Endodermal cell (in vitro differentiated cells): ENCODE measurements around the gene PLEKHG3. TPM values are rescaled to one million over a fixed set of nuclear protein-coding genes. Genes with fewer than 3 reads are reported as not detected.

ENCODE experiments used
- DNase-seq: peaks from one replicate; pipeline ENCODE4 v3.0.0-alpha.2; 2017
- H3K27ac ChIP-seq: 2 replicates; pipeline ENCODE4 v1.5.1; 2013; ENCODE audit warnings: mild to moderate bottlenecking, low read depth, low read length, moderate library complexity
- H3K27me3 ChIP-seq: 2 replicates; pipeline ENCODE4 v1.6.1; 2013; ENCODE audit warnings: mild to moderate bottlenecking, low read length, moderate library complexity; ENCODE audit not compliant: insufficient read depth, control insufficient read depth, poor library complexity, severe bottlenecking
- H3K36me3 ChIP-seq: 2 replicates; pipeline ENCODE4 v1.7.0; 2013; ENCODE audit warnings: mild to moderate bottlenecking, low read length, moderate library complexity; ENCODE audit not compliant: control insufficient read depth, insufficient read depth
- H3K4me1 ChIP-seq: one replicate; pipeline ENCODE4 v1.7.0; 2013; ENCODE audit warnings: low read length; ENCODE audit not compliant: control insufficient read depth, insufficient read depth
- H3K4me3 ChIP-seq: 2 replicates; pipeline ENCODE4 v1.5.1; 2013; ENCODE audit warnings: mild to moderate bottlenecking, low read length, moderate library complexity
- H3K9ac ChIP-seq: 2 replicates; pipeline ENCODE4 v1.6.1; 2013; ENCODE audit warnings: mild to moderate bottlenecking, low read length, moderate library complexity; ENCODE audit not compliant: poor library complexity, severe bottlenecking; ENCODE audit errors: extremely low read depth
- H3K9me3 ChIP-seq: 2 replicates; pipeline ENCODE4 v1.6.1; 2013; ENCODE audit warnings: mild to moderate bottlenecking, low read length, moderate library complexity; ENCODE audit not compliant: control insufficient read depth
- H3K27ac Mint-ChIP-seq: 2 replicates; pipeline ENCODE4 v1.8.0; 2020; ENCODE audit warnings: mixed read lengths
- H3K27me3 Mint-ChIP-seq: 2 replicates; pipeline ENCODE4 v1.8.0; 2021; ENCODE audit warnings: mild to moderate bottlenecking, mixed read lengths; ENCODE audit not compliant: insufficient read depth
- H3K36me3 Mint-ChIP-seq: 2 replicates; pipeline ENCODE4 v1.8.0; 2020; ENCODE audit warnings: low read depth, mixed read lengths
- H3K4me1 Mint-ChIP-seq: 2 replicates; pipeline ENCODE4 v1.8.0; 2020; ENCODE audit warnings: mixed read lengths
- H3K4me3 Mint-ChIP-seq: 2 replicates; pipeline ENCODE4 v1.8.0; 2020; ENCODE audit warnings: mild to moderate bottlenecking, moderate library complexity, mixed read lengths
- H3K9me3 Mint-ChIP-seq: 2 replicates; pipeline ENCODE4 v1.8.0; 2020; ENCODE audit warnings: mild to moderate bottlenecking, mixed read lengths
- CTCF ChIP-seq: fragments of 200-600 bp; sonication (generic); conservative IDR thresholded peaks from 2 replicates; pipeline ENCODE4 v1.5.0; 2021; ENCODE audit warnings: antibody characterized with exemption, mild to moderate bottlenecking
- WGBS, 2 experiments: methylation state at CpG; one replicate each; pipeline versions ENCODE4 v1.1.5 to v1.1.7; 2013; ENCODE audit warnings: missing lambda C conversion rate in 2 of 2, mixed read lengths in 1 of 2; ENCODE audit not compliant: insufficient coverage in 1 of 2, insufficient read length in 1 of 2; 5-methylcytosine and 5-hydroxymethylcytosine counted together
- total RNA-seq, 2 donors: library from RNA; stranded (reverse); fragmentation: NEBNext Ultra II Directional in 1 of 2; extraction: Animal tissue kit (Norgen Biotek cat#: 25700) in 1 of 2; gene quantifications; 2 replicates in 1 of 2; 3 replicates in 1 of 2; pipeline ENCODE4 v1.2.1, GENCODE V29; 2021

PLEKHG3 gene
- total RNA-seq, 2 donors from 2014 or later = 31.7 to 52.6 TPM

GRCh38 chr14:64721391-64721791 lies 17.2 kb downstream of the PLEKHG3 start:
- Histone ChIP-seq H3K4me1 (peaks cover 37% of the 10 kb centered on the region), H3K36me3 (no peaks in the 10 kb centered on the region), H3K27ac (no peak overlapping the region), H3K9ac (no peak overlapping the region), H3K27me3 (no peaks in the 10 kb centered on the region), H3K4me3 (no peak overlapping the region), H3K9me3 (no peaks in the 10 kb centered on the region)
- peaks cover 3% of the 10 kb centered on the region for H3K36me3 Mint-ChIP-seq
- H3K27ac Mint-ChIP-seq = no peak overlapping the region
- DNase-seq = peak; percentile 51
- H3K4me1 Mint-ChIP-seq = peaks cover 82% of the 10 kb centered on the region
- no peaks in the 10 kb centered on the region for H3K9me3 Mint-ChIP-seq
- WGBS, 2 experiments = 75% methylated on average over 5 of the region's 5 CpGs; no CpG with 5 or more reads in 1 of the 2 experiments
- H3K4me3 Mint-ChIP-seq = no peak overlapping the region
- TF ChIP-seq CTCF = no peak
- H3K27me3 Mint-ChIP-seq = peaks cover 3% of the 10 kb centered on the region

- DNase-seq = no peak
- Histone ChIP-seq H3K9ac (no peak overlapping the region), H3K27me3 (no peaks in the 10 kb centered on the region), H3K4me3 (no peak overlapping the region), H3K27ac (no peak overlapping the region), H3K36me3 (no peaks in the 10 kb centered on the region), H3K4me1 (peaks cover 38% of the 10 kb centered on the region), H3K9me3 (no peaks in the 10 kb centered on the region)
- Mint-ChIP-seq H3K36me3 (peaks cover 3% of the 10 kb centered on the region), H3K27me3 (peaks cover 3% of the 10 kb centered on the region), H3K4me3 (no peak overlapping the region), H3K4me1 (peaks cover 82% of the 10 kb centered on the region), H3K9me3 (no peaks in the 10 kb centered on the region), H3K27ac (no peak overlapping the region)
- WGBS, 2 experiments = 79 to 92% methylated on average over 2 to 9 of the region's 9 CpGs
- no peak for TF ChIP-seq CTCF
Observed at GRCh38 chr14:64721899-64722298, 17.7 kb downstream of the PLEKHG3 start.

GRCh38 chr14:64722842-64723447 lies 18.7 kb downstream of the PLEKHG3 start:
- Mint-ChIP-seq H3K36me3 (peaks cover 7% of the 10 kb centered on the region), H3K27me3 (peaks cover 3% of the 10 kb centered on the region), H3K27ac (no peak overlapping the region), H3K4me3 (no peak overlapping the region), H3K4me1 (peaks cover 71% of the 10 kb centered on the region), H3K9me3 (no peaks in the 10 kb centered on the region)
- 95 to 100% methylated on average over 3 to 5 of the region's 5 CpGs for WGBS, 2 experiments
- Histone ChIP-seq H3K4me1 (peaks cover 34% of the 10 kb centered on the region), H3K27ac (no peak overlapping the region), H3K9me3 (no peaks in the 10 kb centered on the region), H3K27me3 (no peaks in the 10 kb centered on the region), H3K36me3 (peaks cover 1% of the 10 kb centered on the region), H3K9ac (no peak overlapping the region), H3K4me3 (no peak overlapping the region)
- no peak for DNase-seq
- TF ChIP-seq CTCF = no peak
